Measurements from ENCODE around the gene CNTNAP2.

The CNTNAP2 gene

DNA sequence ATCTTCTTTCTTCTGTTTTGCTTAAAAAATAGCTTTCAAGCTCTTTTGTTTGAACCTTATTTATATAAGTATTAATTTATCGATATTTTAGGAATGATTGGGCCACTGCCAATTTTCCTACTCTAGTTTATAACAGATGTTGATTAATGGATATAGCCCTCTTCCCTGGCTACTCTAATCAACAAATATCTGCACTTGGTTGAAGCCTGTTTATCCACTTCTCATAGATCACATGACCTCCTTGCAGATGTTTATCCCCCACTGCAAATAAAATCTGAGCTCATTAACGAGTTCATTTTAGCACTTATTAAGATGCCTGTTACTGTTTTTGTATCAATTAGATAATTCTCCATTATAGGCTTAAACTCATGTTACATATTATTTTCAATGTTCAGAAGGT is 715.3 kb downstream of the CNTNAP2 start:
- Histone ChIP-seq H3K36me3 (ENCODE audit: insufficient read depth, low read length) (no peaks in the 10 kb centered on the region), H3K9ac (ENCODE audit: low read depth, low read length) (no peak overlapping the region), H4K20me1 (ENCODE audit: insufficient read depth, low read length) (no peaks in the 10 kb centered on the region), H3K4me1 (ENCODE audit: insufficient read depth, low read length) (no peaks in the 10 kb centered on the region), H3K4me3 (ENCODE audit: low read depth in 1 of 2, low read length in 2 of 2) (no peak overlapping the region), H3K27ac (ENCODE audit: low read length) (no peak overlapping the region), H3K27me3 (ENCODE audit: insufficient read depth, low read length, poor library complexity) (no peaks in the 10 kb centered on the region), H3K9me3 (ENCODE audit: insufficient read depth, low read length, severe bottlenecking) (no peaks in the 10 kb centered on the region), H3K4me2 (ENCODE audit: insufficient read depth, low read length) (no peak overlapping the region), H3K79me2 (ENCODE audit: insufficient read depth, low read length) (no peaks in the 10 kb centered on the region), H2AFZ (ENCODE audit: low read depth, low read length) (no peak overlapping the region)
- DNase-seq (no peak), ATAC-seq (ENCODE audit: insufficient read depth, low read depth) (no peak)
- TF ChIP-seq, protein P1, sequence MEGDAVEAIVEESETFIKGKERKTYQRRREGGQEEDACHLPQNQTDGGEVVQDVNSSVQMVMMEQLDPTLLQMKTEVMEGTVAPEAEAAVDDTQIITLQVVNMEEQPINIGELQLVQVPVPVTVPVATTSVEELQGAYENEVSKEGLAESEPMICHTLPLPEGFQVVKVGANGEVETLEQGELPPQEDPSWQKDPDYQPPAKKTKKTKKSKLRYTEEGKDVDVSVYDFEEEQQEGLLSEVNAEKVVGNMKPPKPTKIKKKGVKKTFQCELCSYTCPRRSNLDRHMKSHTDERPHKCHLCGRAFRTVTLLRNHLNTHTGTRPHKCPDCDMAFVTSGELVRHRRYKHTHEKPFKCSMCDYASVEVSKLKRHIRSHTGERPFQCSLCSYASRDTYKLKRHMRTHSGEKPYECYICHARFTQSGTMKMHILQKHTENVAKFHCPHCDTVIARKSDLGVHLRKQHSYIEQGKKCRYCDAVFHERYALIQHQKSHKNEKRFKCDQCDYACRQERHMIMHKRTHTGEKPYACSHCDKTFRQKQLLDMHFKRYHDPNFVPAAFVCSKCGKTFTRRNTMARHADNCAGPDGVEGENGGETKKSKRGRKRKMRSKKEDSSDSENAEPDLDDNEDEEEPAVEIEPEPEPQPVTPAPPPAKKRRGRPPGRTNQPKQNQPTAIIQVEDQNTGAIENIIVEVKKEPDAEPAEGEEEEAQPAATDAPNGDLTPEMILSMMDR (IDR thresholded peaks at IDR 0.05; ENCODE audit: borderline replicate concordance, extremely low read depth, low read length, poor library complexity, severe bottlenecking) = no peak
- no peak for TF ChIP-seq EZH2 (IDR thresholded peaks at IDR 0.05; ENCODE audit: borderline replicate concordance, low read depth, low read length, severe bottlenecking)

DNA sequence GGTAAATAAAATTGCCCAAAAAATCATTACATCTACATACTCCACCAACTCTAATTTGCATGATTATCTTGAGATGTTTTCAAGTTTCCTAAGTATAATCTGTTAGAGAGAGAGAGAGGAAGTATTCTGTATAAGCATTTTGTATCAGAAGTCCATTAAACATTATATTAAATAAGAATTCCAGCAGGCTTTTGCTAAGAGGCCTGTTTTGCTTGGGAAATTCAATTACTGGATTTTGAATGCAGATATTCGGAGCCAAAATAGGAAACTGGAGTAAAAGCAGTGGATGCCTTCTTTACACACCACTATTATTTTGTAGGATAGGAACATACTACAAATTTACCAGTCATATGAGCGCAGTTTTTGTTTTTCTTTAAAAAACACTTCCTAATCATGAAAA is 727.8 kb downstream of the CNTNAP2 start:
- H3K4me2 ChIP-seq (ENCODE audit: insufficient read depth, low read length) = no peak overlapping the region
- no peaks in the 10 kb centered on the region for H3K27me3 ChIP-seq (ENCODE audit: insufficient read depth, low read length, poor library complexity)
- TF ChIP-seq EZH2 (IDR thresholded peaks at IDR 0.05; ENCODE audit: borderline replicate concordance, low read depth, low read length, severe bottlenecking) = no peak
- TF ChIP-seq, protein P1 (IDR thresholded peaks at IDR 0.05; ENCODE audit: borderline replicate concordance, extremely low read depth, low read length, poor library complexity, severe bottlenecking) = no peak
- no peaks in the 10 kb centered on the region for H4K20me1 ChIP-seq (ENCODE audit: insufficient read depth, low read length)
- H3K36me3 ChIP-seq (ENCODE audit: insufficient read depth, low read length) = no peaks in the 10 kb centered on the region
- H2AFZ ChIP-seq (ENCODE audit: low read depth, low read length) = no peak overlapping the region
- no peak overlapping the region for H3K9ac ChIP-seq (ENCODE audit: low read depth, low read length)
- no peak overlapping the region for H3K4me3 ChIP-seq (ENCODE audit: low read depth in 1 of 2, low read length in 2 of 2)
- H3K79me2 ChIP-seq (ENCODE audit: insufficient read depth, low read length) = no peaks in the 10 kb centered on the region
- DNase-seq (no peak), ATAC-seq (ENCODE audit: insufficient read depth, low read depth) (no peak)
- peaks cover 2% of the 10 kb centered on the region for H3K9me3 ChIP-seq (ENCODE audit: insufficient read depth, low read length, severe bottlenecking)
- no peak overlapping the region for H3K27ac ChIP-seq (ENCODE audit: low read length)
- H3K4me1 ChIP-seq (ENCODE audit: insufficient read depth, low read length) = no peaks in the 10 kb centered on the region

DNA sequence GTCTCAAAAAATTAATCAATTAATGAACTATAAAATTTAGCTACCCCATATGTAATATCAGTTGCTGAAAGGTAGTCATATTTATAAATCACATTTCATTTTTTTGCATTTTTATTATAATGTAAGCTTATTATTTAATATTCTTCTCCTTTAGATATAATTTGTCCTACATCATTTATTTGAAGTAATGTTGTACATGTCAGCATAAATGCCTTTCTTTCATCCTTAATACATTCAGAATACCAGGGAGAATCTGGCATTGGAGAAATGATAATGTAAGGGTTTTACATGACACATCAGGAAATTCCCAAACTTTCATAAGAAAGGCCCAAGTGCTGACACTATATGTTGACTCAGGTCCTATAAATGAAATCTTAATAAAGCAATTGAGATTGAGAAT is 742.1 kb downstream of the CNTNAP2 start:
- no peak overlapping the region for H3K27ac ChIP-seq (ENCODE audit: low read length)
- no peak overlapping the region for H3K9ac ChIP-seq (ENCODE audit: low read depth, low read length)
- no peaks in the 10 kb centered on the region for H4K20me1 ChIP-seq (ENCODE audit: insufficient read depth, low read length)
- H3K9me3 ChIP-seq (ENCODE audit: insufficient read depth, low read length, severe bottlenecking) = no peaks in the 10 kb centered on the region
- H3K36me3 ChIP-seq (ENCODE audit: insufficient read depth, low read length) = no peaks in the 10 kb centered on the region
- H3K4me2 ChIP-seq (ENCODE audit: insufficient read depth, low read length) = no peak overlapping the region
- no peaks in the 10 kb centered on the region for H3K27me3 ChIP-seq (ENCODE audit: insufficient read depth, low read length, poor library complexity)
- no peaks in the 10 kb centered on the region for H3K4me1 ChIP-seq (ENCODE audit: insufficient read depth, low read length)
- TF ChIP-seq, protein P1 (IDR thresholded peaks at IDR 0.05; ENCODE audit: borderline replicate concordance, extremely low read depth, low read length, poor library complexity, severe bottlenecking) = no peak
- TF ChIP-seq EZH2 (IDR thresholded peaks at IDR 0.05; ENCODE audit: borderline replicate concordance, low read depth, low read length, severe bottlenecking) = no peak
- DNase-seq (no peak), ATAC-seq (ENCODE audit: insufficient read depth, low read depth) (no peak)
- no peaks in the 10 kb centered on the region for H3K79me2 ChIP-seq (ENCODE audit: insufficient read depth, low read length)
- no peak overlapping the region for H3K4me3 ChIP-seq (ENCODE audit: low read depth in 1 of 2, low read length in 2 of 2)
- no peak overlapping the region for H2AFZ ChIP-seq (ENCODE audit: low read depth, low read length)

DNA sequence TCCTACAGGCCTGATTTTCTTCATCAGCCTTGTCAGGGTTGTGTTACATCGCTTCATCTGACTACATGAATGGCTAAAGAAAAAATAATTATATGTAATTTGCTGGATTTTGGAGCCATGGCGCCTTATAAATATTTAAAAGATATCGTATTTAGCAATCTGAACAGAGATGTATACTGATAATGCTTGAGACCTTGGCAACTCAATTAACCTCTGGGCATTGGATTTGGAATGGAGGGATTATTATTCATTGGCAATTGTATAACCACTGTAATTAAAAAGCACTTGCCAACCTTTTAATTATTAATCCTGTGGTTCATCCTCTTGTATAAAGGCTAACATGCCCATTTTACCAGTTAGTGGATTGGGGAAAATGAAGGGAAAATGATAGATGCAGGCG is 745.1 kb downstream of the CNTNAP2 start:
- Histone ChIP-seq H3K27ac (ENCODE audit: low read length) (no peak overlapping the region), H4K20me1 (ENCODE audit: insufficient read depth, low read length) (no peaks in the 10 kb centered on the region), H3K79me2 (ENCODE audit: insufficient read depth, low read length) (no peaks in the 10 kb centered on the region), H3K4me1 (ENCODE audit: insufficient read depth, low read length) (no peaks in the 10 kb centered on the region), H2AFZ (ENCODE audit: low read depth, low read length) (no peak overlapping the region), H3K9me3 (ENCODE audit: insufficient read depth, low read length, severe bottlenecking) (no peaks in the 10 kb centered on the region), H3K4me3 (ENCODE audit: low read depth in 1 of 2, low read length in 2 of 2) (no peak overlapping the region), H3K9ac (ENCODE audit: low read depth, low read length) (no peak overlapping the region), H3K36me3 (ENCODE audit: insufficient read depth, low read length) (no peaks in the 10 kb centered on the region), H3K27me3 (ENCODE audit: insufficient read depth, low read length, poor library complexity) (no peaks in the 10 kb centered on the region), H3K4me2 (ENCODE audit: insufficient read depth, low read length) (no peak overlapping the region)
- DNase-seq (no peak), ATAC-seq (ENCODE audit: insufficient read depth, low read depth) (no peak)
- no peak for TF ChIP-seq EZH2 (IDR thresholded peaks at IDR 0.05; ENCODE audit: borderline replicate concordance, low read depth, low read length, severe bottlenecking)
- TF ChIP-seq, protein P1 (IDR thresholded peaks at IDR 0.05; ENCODE audit: borderline replicate concordance, extremely low read depth, low read length, poor library complexity, severe bottlenecking) = no peak
